GM12891 (cell line): ENCODE measurements around the gene IKBIP.

Experiments used
- PAX5 ChIP-seq: IDR thresholded peaks from 2 replicates; pipeline ENCODE4 v1.6.1; 2011; ENCODE audit warnings: low read length, moderate library complexity, mild to moderate bottlenecking; ENCODE audit not compliant: insufficient read depth, severe bottlenecking
- POLR2A ChIP-seq: IDR thresholded peaks from 2 replicates; pipeline ENCODE4 v1.6.1; 2011; ENCODE audit warnings: low read depth, low read length, control low read depth
- POLR2AphosphoS5 ChIP-seq: IDR thresholded peaks from 2 replicates; pipeline ENCODE4 v1.6.1; 2011; ENCODE audit warnings: low read depth, low read length, control low read depth
- POU2F2 ChIP-seq: IDR thresholded peaks from 2 replicates; pipeline ENCODE4 v1.6.1; 2011; ENCODE audit warnings: low read depth, mild to moderate bottlenecking, control low read depth, low read length, moderate library complexity
- SPI1 ChIP-seq: IDR thresholded peaks from 2 replicates; pipeline ENCODE4 v1.6.1; 2011; ENCODE audit warnings: low read depth, low read length, control low read depth
- TAF1 ChIP-seq: IDR thresholded peaks from 2 replicates; pipeline ENCODE4 v1.6.1; 2011; ENCODE audit warnings: low read depth, low read length, control low read depth

DNA sequence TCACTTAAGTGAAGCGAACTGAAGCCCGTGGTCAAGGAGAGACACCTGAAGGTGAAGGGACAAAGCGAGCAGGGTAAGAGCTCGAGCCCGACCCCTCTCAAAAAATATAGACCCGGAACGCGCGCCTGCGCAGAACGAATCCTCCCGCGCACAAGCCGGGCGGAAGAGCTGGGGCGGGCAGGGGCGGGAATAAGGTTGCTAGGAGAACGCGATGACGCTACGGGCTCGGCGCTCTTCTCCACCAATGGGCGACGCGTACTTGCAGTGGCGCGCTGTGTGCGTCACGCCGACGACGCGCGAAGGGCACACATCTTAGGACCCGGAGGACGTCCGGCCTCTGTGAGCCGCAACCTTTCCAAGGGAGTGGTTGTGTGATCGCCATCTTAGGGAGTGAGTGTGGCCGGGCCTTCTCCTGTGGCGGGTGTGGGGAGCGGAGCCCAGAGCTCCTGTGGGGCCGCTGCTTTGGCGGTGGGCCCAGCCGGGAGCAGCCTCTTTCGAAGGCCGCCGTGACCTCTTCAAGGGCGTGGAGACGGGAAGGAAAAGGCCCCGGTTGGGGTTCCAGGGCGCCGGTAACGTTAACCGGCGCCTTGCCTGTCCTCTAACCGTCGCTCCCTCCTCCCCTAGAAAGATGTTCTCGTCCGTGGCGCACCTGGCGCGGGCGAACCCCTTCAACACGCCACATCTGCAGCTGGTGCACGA lies 51.1 kb downstream of the IKBIP start, which contains the start of gene SLC25A3:
- TF ChIP-seq POLR2AphosphoS5 (peak; percentile 99), POLR2A (peak; percentile 99), TAF1 (peak; percentile 85), PAX5 (no peak), SPI1 (no peak), POU2F2 (peak; percentile 87)
